GM19467 (cell line): ENCODE results near the gene C2CD3.
A peak's percentile ranks its signal among the peaks of the same experiment; 100 is the strongest.

Source experiments
- ATAC-seq: cut with Tn5 transposase; IDR thresholded peaks from one replicate; pipeline ENCODE4 v1.9.1; 2021; ENCODE audit warnings: mild to moderate bottlenecking, moderate library complexity; ENCODE audit not compliant: unreplicated experiment

C2CD3 gene

DNA sequence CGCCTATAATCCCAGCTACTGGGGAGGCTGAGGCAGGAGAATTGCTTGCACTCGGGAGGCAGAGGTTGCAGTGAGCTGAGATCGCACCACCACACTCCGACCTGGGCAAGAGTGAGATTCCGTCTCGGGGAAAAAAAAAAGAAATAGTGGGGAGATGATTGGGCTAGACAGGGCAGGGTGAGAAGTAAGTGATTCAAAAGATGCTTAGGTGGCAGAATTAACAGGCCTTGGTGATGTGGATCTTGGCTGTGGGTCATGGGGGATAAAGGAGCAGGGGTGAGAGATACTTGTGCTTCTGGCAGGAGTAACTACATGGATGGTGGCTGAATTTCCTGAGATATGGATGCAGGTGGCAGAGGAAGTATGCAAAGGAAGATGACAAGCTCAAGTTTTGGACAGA, 148.8 kb downstream of the C2CD3 start:
- ATAC-seq, result no peak

DNA sequence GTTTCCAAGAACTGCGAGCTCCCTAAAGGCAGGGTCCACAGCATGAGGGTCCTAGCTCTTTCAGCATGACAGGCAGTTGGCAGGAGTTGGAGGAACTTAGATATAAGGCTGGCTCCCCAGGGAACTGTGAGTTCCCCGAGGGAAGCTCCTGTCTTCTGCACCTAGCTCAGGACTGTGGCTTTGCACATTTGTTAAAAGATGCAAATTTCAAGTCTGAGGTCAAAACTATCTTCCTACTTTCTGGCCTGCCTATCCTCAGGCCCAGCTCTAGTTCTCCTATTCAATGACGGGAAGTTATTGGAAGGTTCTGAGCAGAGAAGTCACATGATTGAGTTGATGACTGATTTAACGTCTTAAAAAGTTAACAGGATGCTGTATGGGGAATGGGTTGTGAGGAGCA, 150.3 kb downstream of the C2CD3 start:
- no peak for ATAC-seq

DNA sequence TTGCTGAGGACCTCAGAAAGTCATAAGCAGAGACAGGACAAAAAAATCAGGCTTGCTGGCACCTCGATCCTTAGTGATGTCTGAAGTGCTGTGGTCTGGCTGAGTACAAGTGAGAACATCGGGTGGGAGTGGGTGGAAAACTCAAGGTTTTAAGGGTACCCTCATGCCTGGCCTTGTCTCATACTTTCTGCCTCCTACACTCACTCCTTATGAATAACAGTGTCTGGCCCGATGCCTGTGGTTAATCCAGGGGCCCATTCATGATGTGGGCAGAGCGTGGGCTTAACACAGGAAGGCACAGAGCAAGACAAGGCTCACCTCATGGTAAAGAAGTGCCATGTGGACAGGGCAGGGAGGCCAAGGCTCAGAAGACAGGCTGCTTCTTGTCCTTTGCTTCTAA, 150.9 kb downstream of the C2CD3 start:
- no peak for ATAC-seq

DNA sequence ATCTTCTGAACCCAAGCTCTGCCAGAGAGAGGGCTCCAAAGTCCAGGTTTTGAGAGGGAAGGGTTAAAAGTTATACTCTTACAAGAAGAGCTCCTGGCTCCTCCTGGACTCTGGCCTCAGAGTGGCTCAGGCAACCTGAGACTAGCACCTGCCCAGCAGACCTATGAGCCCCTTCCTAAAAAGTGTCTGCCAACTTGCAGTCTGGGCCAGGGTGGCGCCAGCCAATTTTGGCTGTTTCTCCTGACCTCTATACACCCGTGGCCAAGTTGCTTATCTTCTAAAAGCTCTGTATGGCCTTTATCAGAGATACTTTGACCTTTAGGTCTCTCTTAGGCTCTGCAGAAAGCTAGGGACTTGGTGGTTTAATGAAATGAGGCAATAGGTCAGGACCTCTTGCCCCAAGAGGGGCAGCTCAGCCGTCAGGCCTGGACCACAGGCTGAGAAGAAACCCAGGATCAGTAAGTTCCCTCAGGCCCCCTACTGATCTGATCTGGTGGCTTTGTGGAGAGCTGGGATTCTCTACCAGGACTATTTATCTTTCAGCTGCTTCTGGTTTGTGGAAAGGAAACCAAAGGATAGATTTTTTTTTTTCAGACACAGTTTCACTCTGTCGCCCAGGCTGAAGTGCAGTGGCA, 151.6 kb downstream of the C2CD3 start:
- no peak for ATAC-seq

DNA sequence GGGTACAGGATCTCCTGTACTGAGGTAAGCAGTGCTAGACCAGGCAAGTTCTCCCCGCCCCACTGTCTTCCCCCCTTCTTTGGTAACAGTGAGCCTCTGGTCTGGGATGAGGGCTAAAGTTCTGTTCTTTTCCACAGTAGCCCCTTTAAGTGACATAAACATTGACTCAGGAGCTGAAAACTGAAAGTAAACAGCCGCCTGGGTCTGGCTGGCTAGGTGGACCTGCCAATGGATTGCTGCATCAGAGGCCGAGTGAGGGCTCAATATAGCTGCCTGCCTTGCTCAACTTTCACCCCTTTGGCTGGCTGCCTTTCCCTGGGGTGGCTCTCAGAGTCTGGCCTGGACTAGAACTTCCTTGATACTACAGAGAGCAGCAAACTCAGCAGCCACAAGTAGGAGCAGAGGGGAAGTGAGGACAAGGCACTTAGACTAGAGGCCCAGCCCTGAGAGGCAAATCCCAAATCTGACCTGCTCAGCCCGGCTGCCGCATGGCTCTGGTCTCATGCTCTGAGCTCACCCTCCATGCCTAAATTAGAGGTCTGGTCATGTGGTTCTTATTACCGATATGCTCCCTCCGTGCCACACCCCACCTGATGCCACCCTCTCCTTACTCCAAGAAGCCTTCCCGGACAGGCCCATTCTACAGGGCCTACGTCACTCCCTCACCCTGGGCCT, 152.3 kb downstream of the C2CD3 start:
- no peak for ATAC-seq

DNA sequence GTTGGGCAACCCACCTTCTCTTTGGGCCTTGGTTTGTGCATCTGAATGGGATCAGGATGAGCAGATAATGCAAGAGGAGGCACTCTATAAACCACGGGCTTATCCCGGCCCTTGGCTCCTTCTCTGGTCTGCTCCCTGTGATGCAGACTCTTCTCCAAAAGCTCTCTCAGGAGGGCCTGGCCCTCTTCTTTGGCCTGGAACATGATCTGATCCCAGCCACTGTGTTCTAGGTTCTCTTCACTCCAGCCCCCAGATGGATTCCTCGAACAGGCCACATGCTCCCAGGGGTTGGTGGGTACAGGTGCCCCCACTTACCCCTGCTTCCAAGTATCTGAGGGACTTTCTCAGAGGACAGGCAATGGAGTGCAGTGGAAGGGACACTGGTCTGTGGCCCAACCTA, 153.2 kb downstream of the C2CD3 start:
- no peak for ATAC-seq

DNA sequence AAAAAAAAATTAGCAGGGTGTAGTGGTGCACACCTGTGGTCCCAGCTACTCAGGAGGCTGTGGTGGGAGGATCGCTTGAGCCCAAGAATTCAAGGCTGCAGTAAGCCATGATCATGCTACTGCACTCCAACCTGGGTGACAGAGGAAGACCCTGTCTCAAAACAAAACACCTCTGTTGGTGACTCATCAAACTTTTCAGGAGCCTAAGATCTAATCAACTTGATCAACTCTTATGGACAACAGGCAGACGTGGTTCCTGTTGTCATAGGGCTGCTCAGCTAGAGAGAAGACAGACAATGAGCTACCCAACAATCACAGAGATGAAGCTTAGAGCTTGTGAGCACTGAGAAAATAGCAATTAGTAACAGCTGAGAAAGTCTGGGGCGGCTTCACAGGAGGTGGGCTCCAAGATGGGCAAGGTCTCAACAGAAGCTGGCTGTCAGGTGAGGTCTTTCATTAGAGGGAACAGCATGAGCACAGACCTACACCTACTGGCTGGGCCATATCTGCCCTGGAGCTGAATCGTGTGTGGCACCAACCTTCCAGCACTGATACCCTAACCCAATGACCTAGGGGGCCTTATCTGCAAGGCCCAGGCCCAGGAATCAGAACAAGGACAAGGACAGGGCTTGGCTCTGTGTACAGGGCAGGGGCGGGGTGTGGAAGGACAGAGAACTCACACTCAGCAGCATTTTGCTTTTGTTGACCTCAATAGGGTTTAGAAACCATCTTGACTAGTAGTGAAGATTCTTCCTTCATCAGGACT, 154.7 kb downstream of the C2CD3 start:
- ATAC-seq, result no peak

DNA sequence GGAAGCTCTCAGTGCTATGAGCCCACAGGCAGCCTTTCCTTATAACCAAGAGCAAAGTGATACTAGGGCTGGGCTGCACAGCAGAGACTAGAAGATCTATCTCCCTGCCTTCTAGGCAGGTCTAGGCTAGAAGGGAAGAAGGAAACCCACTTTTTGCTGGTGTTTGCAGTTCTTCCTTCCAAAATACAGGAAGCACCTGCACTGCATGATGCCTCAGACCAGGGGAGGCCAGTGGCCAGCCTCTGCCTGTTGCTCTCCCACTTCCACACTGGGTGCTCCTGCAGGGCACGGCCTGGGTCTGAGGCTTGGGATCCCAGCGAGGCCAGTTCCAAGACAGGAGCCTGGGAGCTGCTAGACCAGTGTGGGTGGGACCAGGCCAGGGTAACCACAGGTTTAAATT, 155.9 kb downstream of the C2CD3 start:
- no peak for ATAC-seq

DNA sequence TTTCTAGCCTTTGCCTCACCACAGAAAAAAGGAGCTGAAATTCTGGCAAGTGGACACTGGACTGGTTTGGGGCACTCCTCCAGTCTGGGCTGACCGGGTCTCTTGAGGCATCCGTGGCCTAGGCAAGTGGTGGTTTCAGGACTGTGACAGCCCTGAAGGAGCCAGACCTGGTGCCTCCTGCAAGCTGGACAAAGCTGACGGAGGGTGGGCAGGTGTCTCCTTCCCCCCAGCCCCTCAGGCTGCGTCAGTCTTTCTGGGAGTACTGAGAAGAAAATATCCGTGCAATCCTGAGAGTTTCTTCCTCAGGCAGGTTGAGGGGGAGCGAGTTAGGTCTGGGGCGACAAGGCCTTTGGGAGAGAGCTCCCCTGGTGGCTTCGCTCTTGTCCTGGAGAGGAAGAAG, 157.7 kb downstream of the C2CD3 start:
- ATAC-seq, result no peak

DNA sequence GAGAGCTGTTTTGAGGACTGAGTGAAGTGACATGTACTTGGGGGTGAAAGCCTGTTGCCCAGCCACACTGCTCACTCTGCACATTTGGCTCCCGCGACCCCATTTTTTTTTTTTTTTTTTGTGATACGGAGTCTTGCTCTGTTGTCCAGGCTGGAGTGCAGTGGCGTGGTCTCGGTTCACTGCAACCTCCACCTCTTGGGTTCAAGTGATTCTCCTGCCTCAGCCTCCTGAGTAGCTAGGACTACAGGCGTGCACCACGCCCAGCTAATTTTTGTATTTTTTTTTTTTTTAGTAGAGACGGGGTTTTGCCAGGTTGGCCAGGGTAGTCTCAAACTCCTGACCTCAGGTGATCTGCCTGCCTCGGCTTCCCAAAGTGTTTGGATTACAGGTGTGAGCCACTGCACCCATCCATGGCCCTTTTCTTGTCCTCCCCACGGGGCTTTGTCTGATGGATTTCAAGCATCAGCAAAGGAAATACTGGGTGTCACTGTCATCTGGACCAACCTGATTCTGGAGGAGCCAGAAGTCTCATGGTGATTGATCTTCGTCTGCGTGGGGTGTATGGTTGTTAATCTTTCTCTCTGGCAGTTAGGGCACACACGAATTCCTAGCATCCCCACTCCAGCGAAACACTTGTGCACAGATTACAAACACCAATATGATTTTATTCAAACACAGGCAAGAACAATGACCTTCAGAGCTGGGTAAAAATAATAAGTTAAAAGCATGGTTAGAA, 158.6 kb downstream of the C2CD3 start:
- ATAC-seq, result no peak

DNA sequence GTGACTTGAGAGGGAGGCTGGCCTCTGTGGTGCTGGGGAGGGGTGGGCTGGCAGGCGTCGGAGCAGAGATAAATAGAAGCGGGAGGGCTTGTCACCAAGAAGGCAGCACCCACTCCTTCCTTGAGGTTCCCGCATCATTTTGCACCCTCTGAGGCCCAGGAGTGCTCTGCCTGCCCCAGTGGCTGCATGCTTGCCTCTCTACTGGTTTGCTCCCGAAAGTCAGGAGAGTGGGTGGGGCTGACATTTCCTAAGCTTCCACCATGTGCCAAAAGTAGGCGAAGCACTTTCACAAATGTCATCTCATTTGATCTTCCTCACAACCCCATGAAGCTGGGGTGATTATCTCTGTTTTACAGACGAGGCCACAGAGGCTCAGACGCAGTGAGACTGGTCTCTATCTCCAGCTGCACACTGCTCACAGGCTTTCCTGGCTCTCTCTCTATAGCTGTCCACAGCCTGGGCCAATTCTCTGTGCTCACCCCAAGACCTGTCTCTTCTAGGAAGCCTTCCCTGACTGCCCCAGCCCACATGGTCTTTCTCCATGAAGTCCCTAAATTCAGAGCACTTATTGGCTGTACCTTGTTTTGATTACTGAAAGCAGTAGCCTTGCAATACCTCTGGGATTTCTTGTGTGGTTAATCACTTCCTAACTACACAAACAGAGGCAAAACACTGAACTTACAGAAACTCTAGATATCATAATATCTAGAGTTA, 159.3 kb downstream of the C2CD3 start:
- ATAC-seq, result peak; percentile 68

DNA sequence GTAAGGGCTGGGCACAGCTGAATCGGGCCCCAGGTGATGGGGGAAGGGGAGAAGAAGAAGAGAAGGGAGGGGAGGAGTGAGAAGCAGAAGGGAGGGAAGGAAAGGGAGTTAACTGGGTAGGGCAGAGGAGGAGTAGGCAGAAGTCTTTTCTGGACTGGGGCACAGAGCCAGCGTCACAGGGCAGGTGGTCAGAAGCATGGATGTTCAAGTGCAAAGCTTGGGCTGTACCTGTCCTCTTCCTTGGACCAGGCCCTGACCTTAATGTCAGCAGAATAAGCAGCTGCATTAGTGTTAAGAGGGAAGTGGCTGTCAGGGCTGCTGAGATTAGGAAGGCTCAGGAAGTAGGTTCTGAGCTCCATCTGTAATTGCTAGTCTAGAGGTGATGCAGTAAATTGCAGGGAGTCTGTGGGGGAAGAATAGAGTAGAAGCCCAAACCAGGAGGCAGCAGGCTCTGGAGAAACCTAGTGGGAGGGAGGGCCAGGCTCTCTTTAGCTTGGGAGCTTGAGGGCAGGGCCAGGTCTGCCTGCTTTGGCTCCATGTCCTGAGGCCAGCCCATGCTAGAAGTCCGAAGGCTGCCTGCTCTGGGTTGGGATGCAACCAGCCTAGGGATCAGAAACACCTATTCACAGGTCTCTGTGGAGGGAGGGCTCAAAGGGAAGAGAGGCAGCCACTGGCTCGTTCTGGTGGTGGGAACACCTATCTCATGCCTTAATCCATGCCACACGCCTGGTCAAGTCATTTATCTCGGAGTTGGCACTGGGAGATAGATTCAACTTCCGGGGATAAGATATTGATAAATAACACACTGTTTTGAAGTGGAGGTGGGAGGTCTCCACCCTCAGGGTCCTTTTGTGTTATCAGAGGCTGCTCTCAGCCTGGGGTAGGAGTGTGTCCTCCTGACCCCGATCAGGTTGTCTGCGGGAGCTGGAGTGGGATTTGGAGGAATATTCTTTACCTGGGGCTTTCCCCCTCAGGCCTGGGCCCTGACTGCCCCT, 160.2 kb downstream of the C2CD3 start:
- no peak for ATAC-seq

DNA sequence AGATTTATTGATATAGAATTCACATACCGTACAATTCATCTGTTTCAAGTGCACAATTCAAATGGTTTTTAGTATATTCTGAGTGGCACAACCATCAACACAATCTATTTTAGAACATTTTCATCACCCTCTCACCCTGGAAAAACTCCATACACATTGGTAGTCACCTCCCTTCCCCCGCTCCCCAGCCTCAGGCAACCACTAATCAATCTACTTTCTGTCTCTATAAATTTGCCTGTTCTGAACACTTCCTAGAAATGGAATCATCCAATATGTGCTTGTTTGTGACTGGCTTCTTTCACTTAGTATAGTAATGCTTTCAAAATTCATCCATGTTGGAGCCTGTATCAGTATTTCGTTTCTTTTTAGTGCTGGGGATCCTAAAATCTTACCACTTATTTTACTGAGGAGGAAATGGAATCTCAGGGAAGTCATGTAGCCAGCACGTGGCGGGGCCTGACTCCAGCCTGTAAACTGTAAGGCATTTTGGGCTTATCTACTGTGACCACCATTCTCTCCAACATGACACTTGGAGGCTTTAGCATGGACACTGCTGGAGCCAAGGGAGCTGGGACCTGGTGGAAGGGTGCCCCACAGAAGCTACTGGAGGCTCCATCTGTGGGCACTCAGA, 161.0 kb downstream of the C2CD3 start:
- no peak for ATAC-seq

DNA sequence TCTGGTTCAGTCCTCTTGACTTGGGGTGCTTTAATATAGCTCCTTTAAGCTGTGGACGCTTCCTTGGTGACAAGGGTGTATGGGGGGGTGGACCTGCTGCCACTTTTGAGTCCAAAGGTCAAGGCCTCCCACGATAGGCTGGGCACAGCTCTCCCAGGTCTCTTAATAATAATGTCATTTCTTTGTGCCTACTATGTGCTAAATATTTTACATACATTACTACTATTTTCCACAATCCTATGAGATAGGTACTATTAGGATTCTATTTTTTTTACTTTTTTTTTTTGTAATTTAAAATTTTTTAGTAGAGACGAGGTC, 161.6 kb downstream of the C2CD3 start:
- no peak for ATAC-seq

DNA sequence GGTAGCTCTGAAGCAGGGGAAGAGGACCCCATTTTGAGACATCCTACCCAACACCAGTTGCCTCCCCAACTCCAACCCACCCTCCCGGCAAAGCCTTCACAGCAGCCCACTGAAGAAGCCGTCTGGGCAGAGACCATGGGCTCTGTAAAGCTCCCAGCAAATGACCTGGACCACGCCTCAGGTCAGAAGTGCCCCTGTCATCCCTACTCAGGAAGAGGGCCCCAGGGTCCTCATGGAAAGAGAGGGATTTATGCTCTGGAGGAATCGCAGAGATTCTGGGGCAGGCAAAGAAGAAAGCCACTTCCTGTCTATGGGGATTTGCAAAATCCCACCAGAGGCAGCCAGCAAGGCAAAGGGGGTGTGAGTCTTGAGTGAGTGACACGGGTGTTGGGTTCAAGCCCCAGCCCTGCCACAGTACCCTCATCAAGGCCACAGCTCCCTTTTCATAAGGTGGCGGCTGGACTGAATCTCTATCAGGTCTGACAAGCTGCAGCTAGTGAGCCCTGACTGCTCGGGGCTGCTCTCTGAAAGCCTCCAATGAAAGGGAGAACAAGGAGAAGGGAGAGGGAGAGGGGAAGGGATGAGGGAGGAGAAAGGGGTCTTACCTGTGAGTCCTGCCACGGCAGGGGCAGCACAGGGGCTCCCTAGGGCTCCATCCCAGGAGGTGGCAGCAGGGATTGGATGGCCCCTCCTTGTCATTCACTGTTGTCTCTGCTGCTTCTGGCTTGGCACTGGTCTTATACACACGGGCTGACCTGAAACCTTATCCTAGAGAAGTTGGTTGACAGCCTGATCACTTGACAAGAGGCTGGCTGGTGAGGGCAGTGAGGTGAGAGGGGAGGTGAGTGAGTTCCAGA, 162.2 kb downstream of the C2CD3 start, which contains the start of gene UCP3:
Gene UCP3 (minus strand): TSS at position 713 of the 857 bp plus-strand sequence. CDS start 2,043 bp downstream, outside the sequence.
- ATAC-seq, result no peak

DNA sequence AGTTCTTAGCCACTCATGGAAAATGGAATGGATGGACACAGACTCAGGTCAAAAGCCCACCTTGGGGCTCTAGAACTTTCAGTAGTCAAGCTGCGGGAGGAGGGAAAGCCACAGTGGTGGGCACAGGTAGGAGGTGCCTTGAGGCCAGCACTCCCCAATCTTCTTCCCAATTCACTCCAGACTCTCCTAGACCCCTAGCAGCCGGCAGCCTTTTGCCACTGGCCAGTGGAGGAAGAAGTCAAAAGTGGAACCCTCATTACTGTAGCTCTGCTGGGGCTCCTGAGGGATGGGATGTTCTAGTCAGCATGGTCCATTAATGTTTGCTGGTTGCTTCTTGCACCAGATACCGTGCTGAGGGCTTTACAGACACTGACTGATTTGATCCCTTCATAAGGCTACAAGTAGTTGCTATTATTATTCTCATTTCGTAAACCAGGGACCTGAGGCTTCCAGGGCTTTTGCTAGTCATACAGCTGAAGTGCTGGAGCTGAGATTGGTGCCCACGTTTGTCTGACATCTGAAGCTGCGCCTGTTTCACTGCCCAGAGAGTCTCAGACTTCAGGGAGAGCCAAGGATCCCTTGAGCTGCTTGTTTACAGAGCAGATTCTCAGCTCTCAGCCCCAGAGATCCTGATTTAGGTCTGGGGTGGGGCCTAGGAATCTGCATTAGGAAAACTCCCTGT, 163.0 kb downstream of the C2CD3 start:
- no peak for ATAC-seq

DNA sequence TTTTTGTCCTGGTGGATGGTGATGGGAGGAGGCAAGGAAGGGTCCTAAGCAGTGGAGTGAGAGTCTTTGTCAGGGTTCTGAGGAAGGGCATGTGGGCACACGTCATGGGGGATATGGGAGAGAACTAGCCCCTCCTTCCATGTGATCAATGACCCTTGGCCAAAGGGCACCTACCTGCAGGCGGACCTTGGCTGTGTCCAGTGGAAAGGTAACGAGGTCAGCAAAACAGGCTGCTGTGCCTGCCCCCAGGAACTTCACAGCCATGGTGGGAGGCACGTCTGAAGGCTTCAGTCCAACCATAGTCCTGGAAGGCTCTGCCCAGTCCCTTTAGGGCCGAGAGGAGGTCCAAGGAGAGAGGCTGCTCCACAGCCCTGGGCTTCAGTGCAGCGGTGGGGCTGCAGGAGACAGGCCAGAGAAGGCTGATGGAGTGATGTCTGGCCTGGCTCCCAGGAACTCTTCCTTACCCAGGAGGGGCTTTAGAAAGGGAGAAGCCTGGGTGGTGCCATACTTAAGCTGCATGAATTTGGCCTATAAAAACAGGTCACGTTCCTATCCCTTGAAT, 164.0 kb downstream of the C2CD3 start:
- no peak for ATAC-seq
